ENCODE measurements around the gene ARID1A. TPM values are rescaled to one million over a fixed set of nuclear protein-coding genes. Genes with fewer than 3 reads are reported as not detected.
A peak's percentile ranks its signal among the peaks of the same experiment; 100 is the strongest.

The ARID1A gene
- total RNA-seq, 1 experiment from 2014 or later = 12.6 TPM

DNA sequence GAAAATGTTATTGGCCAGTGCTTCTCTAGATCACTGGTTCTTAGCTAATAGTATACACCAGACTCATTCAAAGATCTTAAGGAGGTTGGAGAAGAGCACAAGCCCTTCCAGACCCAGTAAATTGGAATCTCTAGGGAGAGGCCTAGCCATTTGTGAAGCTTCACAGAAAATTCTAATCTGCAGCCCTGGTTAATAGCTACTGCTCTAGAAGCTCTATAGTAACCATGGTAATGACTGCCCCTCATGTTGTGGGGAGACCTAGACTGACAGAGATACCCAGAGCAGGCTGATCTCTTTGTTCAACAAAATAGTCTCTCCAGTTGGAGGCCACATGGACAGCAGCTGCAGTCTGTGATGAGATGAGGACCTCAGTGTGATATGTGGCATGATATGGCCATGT, 31.7 kb downstream of the ARID1A start:
- DNase-seq (ENCODE audit: low read depth) = no peak

DNA sequence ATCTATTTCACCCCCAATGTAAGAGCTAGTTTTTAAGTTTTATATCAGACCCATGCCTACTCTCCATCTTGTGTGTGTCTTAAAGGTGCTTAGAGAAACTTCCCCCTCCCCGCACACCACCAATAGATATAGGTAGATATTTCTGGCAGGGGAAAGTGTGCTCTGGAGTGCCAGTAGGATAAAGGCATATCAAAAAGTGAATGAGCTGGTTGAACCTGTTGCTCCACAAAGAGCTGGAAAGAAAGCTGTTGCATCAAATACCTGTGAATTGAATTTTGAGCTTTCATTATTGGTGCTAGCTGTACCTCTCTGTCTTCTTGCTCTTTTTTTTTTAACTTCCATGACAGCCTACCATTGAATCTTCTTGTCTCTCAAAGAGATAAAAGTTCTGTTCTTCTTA, 32.8 kb downstream of the ARID1A start:
- DNase-seq (ENCODE audit: low read depth) = no peak

DNA sequence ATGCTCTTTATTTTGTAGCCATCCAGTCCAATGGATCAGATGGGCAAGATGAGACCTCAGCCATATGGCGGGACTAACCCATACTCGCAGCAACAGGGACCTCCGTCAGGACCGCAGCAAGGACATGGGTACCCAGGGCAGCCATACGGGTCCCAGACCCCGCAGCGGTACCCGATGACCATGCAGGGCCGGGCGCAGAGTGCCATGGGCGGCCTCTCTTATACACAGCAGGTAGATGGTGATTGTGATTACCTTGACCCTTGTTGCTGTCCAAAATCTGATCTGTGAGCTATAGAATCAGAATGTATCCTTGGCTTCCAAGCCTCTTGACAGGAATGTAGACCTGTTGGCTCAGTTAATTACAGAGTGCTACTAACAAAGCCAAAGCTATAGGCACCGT, 33.8 kb downstream of the ARID1A start:
- DNase-seq (ENCODE audit: low read depth) = no peak

DNA sequence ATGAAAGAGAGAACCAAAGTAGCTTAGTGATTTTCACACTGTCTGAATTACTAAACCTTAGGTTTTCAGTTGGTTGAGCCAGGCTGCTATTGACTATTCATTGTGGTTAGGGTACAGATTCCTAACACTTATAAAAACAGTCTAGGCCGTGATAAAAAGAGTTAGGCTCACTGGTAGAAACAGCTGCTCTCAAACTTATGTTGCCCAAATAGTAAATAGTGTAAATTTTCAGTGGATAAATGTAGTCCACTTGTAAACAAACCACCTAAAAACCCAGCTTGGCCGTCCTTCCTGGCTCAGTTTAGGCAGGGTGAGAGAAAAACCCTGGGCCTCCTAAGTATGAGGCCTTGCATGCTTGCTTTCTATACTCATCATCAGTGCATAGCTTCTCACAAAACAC, 34.9 kb downstream of the ARID1A start:
- no peak for DNase-seq (ENCODE audit: low read depth)

DNA sequence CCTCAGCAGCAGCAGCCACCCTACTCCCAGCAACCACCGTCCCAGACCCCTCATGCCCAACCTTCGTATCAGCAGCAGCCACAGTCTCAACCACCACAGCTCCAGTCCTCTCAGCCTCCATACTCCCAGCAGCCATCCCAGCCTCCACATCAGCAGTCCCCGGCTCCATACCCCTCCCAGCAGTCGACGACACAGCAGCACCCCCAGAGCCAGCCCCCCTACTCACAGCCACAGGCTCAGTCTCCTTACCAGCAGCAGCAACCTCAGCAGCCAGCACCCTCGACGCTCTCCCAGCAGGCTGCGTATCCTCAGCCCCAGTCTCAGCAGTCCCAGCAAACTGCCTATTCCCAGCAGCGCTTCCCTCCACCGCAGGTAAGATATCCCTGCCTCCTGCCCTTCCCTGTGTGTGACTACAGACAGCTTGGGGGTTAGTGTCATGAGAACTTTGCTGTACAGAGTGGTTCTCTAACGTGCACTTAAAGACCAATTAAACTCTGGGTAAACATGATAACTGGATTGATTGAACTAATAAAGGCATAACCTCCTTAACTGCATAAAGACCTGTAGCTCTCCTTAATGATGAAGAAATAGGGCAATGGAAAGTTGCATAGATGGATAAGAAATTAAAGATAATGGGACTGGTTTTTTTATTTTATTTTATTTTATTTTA, 35.6 kb downstream of the ARID1A start:
- no peak for DNase-seq (ENCODE audit: low read depth)

DNA sequence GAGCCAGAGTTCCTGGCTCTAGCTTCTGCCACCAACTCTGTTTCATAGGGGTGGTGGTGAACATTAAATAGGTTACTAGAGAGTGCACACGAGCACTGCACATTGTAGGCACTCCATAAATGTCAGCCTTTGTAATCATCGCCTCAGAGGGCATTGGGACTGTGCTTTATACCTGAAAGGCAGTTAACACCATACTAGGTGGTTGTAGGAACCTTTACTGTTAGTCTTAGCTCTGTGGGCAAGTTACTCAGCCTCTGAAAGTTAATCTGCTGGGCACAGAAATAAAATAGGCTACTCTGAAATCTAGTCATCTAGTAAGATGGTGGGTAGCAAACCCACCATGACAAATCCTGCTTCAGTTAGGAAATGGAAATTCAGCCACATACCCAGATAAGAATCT, 37.6 kb downstream of the ARID1A start:
- DNase-seq (ENCODE audit: low read depth) = no peak

DNA sequence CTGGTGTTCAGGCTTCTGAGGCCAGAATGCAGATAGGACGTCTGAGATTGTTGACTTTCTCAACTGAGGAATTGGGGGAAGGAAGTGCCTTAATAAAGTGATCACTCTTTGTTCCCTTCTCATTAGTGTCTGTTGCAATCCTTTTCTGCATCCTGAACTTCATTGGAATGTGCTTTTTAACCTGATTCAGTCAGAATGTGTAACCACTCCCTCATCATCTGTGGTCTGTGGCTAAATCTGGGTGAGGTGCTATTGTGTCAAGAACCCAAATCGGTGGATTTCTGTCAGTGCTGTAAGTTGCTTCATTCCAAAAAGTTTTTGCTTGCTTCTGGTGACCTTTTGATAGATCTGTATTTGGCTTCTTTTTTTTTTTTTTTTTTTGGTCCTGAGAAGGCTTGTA, 38.2 kb downstream of the ARID1A start:
- DNase-seq (ENCODE audit: low read depth) = peak; percentile 43

DNA sequence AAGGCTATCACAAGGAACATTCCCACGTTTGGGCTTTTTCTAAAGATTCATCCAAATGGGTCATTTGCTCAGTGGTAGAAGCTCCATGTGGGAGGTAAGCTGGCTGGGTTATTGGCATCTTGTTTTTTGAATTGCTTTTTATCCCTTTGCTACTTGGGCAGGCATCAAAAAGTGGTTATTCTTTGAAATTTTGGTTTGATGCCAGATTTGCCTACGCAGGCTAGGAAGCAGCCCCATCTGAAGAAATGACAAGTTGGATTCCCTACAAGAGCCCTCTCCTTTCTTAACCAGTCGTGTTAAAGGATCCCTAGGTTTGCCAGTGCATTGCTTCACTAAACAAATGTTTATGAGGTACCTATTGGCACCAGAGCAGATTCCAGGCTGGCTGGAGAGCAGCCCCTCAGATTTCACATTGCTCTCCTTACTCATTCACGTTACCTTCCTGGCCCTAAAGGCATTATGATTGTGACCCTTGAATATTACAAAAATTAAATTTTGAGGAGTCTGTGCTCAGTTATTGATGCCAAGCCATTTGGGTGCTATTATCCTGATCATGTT, 38.8 kb downstream of the ARID1A start:
- no peak for DNase-seq (ENCODE audit: low read depth)

DNA sequence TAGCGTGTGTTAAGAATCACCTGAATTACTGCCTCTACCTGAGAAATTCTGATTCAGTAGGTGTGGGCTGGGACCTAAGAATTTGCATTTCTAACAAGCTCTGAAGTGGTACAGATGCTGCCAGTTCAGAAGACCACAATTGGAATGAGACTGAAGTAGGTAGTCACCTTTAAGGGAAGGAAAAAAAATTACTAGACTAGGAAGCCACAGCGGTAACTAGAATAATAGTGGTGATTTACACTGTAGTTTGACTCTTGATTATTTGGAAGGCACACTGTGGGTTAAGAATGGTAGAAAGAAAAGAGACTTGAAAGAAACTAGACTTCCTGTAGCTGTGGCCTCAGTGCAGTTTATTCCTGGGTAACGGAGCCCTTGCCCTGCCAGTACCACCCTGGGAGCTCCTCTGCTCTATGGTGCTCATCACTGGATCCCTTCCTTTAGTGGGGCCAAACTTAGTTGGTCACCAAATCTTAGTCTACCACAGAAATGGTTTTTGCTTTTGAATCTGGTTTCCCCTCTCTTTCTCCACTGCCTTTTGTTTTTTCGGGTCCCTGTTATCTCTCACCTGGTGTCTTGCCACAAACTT, 43.6 kb downstream of the ARID1A start:
- DNase-seq (ENCODE audit: low read depth) = no peak

DNA sequence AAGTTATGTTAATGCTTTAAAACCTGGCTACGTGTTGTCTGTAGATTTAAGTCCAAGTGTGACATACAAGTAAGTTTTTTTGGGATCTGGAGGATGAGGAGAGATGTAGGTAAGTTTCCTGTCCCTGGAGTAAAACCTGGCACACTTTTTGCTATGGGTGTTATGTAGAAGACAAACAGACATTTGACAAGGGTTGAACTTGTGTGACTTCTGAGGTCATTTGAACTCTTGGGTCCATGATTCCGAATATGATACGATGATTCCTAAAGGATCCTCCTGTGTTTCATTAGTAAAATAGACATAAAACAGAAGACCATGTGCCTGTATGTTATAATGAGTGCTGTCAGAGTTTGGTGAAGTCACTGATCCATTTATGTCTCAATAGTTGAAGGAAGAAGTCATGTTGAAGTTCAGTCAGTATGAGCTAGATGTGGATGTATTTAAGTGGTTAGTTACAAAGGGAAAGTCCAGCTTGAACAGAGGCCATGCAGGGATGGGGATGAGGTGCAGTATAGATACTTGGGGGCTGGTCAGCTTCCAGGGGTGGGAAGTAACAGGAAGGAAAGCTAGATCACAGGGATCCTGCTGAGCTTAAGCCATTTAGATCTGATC, 44.3 kb downstream of the ARID1A start:
- DNase-seq (ENCODE audit: low read depth) = no peak

DNA sequence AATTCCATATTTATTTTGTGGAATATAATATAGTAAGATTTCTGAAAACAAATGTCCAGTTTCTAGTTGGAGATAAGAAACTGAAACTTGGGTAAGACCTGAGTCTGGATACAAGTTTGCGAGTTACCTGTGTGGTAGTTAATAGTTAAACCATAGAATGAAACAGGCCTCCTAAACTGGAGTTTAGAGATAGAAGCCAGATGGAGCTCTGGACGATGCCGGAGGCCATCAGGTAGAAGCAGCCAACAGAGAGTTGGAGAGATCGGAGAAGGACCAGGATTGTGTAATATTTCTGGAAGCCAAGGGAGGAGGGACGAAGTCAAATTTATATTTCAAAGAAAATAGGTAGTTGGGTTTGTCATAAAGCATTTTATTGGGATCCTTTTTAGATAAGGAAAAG, 45.1 kb downstream of the ARID1A start:
- DNase-seq (ENCODE audit: low read depth) = no peak

DNA sequence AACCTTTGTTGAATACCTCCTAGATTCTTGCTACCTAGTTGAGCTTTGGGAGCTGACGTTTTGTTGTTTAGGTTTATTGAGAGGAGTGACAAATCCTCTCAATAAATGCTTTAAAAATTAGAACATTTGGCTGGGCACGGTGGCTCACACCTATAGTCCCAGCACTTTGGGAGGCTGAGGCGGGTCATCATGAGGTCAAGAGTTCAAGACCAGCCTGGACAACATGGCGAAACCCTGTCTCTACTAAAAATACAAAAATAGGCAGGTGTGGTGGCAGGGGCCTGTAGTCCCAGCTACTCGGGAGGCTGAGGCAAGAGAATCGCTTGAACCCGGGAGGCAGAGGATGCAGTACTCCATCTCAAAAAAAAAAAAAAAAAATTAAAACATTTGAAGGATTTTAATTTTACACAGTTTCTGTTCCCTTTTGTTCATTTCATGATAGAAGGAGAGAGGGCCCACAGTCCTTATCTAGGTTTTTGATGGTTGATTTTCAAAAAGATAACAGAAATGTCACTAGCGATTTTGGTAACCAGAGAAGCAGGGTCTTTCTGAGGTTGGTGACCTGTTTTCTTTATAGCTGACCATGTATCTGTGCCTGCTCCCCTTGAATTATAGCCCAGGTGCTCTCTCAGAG, 47.7 kb downstream of the ARID1A start:
- DNase-seq (ENCODE audit: low read depth) = no peak

DNA sequence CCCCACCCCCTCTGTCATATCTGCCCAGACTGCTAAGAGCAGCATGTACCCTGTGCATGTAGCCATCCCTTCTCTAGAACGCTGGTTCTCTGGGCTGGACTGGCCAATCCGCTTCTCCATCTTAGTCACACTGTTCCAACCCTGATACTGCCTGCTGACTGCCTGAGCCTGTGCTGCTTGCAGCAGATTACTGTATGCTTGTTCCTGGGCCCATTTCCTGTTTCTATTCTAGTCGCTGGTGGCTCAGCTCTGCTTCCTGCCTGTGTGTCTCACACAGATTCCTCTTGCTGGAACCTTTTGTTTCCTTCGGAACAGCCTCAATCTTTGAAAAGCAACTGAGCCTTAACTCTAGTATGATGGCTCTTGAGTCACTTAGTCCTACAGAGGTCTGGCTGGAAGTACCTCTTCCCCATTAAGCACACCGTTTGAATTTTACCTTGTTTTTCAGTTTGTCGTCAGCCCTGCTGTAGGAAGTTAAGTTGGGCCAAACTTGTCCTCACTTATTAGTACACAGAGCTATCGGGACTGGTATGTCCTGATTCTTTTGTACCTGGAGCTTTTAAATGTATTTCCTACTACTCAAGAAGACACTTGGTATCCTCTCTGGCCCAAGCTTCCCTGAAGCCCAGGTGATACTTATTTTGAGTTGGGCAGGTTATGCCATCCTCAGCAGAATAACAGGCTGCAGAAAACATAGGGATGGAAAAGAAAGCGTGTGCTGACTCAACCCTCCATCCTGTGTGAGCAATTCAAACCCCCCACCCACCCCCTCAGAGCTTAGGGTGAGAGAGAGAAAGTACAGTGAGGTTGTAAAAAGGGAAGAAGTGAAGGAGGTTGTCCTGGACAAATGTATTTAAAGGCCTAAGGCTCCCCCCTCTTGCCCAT, 48.5 kb downstream of the ARID1A start:
- DNase-seq (ENCODE audit: low read depth) = peak; percentile 86

DNA sequence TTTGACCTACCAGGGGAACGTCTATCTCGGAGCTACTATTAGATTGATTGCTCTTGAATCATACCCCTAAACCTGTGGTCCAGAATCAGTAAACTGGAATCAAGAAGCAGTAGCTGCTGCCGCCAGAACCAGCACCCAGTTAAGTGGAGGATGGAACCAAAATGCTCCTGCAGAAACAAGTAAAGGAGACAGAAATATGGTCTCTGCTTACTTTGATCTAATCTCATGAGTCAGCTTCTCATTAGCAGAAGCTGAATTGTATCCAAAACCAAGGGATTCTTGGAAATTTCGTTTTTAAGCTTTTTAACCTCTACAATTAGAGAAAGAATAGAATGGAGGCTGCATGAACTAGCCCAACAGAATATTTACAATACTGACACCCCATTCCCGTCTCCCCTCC, 49.4 kb downstream of the ARID1A start:
- DNase-seq (ENCODE audit: low read depth) = no peak

DNA sequence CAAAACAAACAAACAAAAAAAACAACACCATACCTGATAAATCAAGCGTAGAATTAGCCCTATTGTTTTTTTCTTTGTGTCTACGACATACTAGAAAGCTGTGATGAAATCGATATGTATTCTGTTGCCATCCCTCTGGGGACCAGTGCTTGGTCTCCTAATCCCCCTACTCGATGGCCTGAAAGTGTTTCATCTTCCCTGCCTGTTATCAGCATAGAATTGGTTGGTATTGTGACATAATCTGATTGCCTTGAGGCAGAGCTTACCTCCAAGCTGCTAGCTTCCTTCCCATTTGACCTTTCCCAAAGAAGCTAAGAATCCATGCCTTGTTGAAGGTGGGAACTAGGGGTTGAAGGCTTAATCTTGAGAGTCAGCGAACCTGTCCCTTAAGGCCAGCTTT, 51.2 kb downstream of the ARID1A start:
- no peak for DNase-seq (ENCODE audit: low read depth)

DNA sequence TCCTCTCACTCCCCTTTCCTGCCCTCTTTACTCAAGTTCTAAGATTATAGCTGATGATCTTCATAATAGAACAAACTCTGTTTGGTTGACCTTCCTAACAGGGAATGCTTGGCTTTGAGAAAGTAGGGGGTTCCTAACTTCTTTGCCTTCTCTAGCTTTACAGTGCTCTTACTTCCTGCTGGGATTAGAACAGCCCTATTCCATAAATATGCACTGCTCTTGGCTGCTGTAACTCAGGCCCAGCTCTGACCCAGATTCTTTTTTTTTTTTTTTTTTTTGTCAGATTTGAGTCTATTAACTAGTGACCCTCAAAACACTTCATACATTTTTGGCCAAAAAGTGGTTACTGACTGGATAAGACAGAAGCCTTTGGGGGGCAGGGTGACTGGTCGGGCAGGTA, 52.5 kb downstream of the ARID1A start:
- DNase-seq (ENCODE audit: low read depth) = no peak

DNA sequence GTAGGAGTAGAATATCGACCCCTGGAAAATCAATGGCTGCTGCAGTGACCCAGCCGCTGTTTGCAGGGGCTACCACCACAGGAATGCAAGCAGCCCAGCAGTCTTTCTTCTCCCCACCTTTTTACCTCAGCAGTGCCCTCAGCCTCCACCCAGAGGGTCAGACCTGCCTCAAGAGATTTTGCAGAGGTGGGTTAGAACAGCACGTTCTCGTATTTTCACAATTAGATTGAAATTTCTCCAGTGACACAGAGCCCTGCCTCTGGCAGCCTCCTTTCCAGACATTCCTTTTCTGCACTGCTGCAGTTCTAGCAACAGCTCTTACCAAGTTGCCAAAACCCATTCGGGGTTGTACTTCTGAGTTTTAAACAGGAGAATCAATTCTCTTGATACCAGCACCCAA, 53.6 kb downstream of the ARID1A start:
- DNase-seq (ENCODE audit: low read depth) = no peak

DNA sequence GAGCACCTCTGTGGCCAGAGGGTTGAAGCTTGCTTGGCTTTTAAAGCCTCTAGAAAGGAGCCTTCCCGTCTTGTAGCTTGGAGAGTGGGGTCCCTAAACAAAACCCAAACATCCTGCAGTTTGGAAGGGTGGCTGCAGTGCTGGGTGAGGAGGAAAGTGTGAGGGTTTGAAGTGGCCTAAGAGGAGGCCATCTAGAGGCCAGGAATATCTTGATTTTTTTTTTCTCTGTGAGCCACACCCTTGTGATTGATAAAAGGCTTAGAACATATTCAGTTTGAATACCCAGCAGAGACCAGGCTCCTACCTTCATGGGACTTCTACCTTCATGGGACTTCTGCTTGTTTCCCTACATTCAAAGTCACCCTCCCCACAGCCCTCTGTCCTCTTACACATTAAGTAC, 54.6 kb downstream of the ARID1A start:
- DNase-seq (ENCODE audit: low read depth) = no peak

DNA sequence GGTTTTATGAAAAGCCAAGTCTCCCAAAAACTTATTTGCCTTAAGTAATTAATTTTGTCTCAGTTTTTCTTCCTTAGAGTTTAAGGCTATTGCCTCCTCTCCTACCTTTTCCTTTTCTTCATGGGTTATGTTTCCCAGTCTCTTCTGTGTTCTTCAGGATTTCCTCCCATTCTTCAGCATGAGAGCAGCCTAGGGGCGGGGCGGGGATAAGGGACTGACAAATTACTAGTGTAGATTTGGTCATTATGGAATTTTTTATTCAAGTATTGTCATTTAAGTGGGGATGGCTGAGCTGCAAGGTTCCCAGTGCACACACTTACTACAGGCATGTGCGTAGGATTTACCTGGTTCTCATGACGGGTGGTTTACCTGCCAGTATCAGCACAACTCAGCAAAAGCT, 56.7 kb downstream of the ARID1A start:
- DNase-seq (ENCODE audit: low read depth) = no peak

DNA sequence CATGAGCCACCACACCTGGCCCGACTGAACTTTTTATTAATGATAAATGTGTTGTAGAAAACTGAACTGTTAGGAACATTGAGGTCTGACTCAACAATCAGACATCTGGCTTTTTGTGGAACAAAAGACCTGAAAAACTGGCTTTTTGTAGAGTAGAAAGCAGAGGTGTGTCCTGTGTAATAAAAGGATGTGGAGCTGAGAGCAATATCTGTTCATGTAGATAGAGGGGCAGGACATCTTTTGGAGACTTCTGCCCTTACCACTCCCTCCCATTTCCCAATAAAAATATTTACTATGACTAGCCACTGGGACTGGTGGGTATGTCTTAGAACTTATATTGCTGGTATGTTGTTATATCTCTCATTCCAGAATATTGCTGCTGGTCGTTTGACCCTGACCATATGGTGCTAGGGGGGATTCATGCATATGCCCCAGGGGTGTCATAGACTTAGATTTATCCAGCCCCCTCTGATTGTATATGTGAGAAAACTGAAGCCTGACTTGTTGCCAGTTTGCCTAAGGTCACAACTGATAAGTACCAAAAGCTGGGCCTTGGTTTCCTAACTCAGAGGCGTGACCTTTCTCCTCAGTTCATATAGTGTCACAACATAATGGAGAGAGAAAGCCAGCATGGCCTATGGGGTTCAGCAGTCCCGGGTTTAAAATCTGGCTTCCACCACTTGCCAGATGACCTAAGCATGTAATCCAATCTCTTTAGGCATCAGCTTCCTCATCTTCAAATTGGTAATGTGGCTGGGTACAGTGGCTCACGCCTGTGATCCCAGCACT, 58.5 kb downstream of the ARID1A start:
- no peak for DNase-seq (ENCODE audit: low read depth)

DNA sequence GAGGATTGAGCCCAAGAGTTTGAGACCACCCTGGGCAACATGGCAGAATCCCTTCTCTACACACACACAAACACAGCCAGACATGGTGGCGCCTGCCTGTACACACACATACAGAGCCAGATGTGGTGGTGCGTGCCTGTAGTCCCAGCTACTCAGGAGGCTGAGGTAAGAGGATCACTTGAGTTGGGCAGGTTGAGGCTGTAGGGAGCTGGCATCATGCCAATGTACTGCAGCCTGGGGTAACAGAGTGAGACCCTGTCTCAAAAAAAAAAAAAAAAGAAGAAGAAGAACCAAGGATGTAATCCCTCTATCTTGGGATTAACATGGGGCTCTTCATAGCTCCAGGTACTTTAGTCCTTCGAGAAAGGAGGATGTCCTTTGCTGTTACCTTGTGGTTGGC, 62.5 kb downstream of the ARID1A start:
- no peak for DNase-seq (ENCODE audit: low read depth)
